Measurements from ENCODE around the gene PET117.

GRCh38 chr20:18166950-18167349, 29.3 kb downstream of the PET117 start:
- TF ChIP-seq, protein P1, sequence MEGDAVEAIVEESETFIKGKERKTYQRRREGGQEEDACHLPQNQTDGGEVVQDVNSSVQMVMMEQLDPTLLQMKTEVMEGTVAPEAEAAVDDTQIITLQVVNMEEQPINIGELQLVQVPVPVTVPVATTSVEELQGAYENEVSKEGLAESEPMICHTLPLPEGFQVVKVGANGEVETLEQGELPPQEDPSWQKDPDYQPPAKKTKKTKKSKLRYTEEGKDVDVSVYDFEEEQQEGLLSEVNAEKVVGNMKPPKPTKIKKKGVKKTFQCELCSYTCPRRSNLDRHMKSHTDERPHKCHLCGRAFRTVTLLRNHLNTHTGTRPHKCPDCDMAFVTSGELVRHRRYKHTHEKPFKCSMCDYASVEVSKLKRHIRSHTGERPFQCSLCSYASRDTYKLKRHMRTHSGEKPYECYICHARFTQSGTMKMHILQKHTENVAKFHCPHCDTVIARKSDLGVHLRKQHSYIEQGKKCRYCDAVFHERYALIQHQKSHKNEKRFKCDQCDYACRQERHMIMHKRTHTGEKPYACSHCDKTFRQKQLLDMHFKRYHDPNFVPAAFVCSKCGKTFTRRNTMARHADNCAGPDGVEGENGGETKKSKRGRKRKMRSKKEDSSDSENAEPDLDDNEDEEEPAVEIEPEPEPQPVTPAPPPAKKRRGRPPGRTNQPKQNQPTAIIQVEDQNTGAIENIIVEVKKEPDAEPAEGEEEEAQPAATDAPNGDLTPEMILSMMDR (IDR thresholded peaks at IDR 0.05; ENCODE audit: borderline replicate concordance, extremely low read depth, low read length, poor library complexity, severe bottlenecking): no peak
- TF ChIP-seq EZH2 (IDR thresholded peaks at IDR 0.05; ENCODE audit: borderline replicate concordance, low read depth, low read length, severe bottlenecking): no peak
